NCI-H460 (cell line): Measurements from ENCODE around the gene SLC41A3. TPM values are rescaled to one million over a fixed set of nuclear protein-coding genes. Genes with fewer than 3 reads are reported as not detected.
A peak's percentile ranks its signal among the peaks of the same experiment; 100 is the strongest.

Experiments
- DNase-seq: peaks from one replicate; pipeline ENCODE4 v3.0.0-alpha.2; 2016; ENCODE audit warnings: low read depth; ENCODE audit errors: extremely low read depth
- polyA plus RNA-seq: library from polyadenylated mRNA; depleted of rRNA; stranded (reverse); fragments of >200 nt; gene quantifications from 2 replicates; pipeline ENCODE4 v1.2.3, GENCODE V29; 2014; cell fraction: nucleus; rRNA removed
- total RNA-seq: library from RNA; depleted of rRNA; stranded (reverse); fragments of >200 nt; shearing (Covaris generic); gene quantifications from 2 replicates; pipeline ENCODE4 v1.2.3, GENCODE V29; 2014; rRNA removed

The SLC41A3 gene
- 27.4 and 27.8 TPM in 2 replicates for total RNA-seq
- 43.0 and 66.5 TPM in 2 replicates for polyA plus RNA-seq

GRCh38 chr3:126083913-126084767 lies at the start of gene SLC41A3:
TSS of gene SLC41A3 (minus strand) at chr3:126084124. CDS start at chr3:126068219, 15,905 bp downstream.
- DNase-seq: peak; percentile 57

GRCh38 chr3:126133606-126134005 lies 49.7 kb upstream of the SLC41A3 start:
- no peak for DNase-seq

GRCh38 chr3:126132751-126133511 lies 49.0 kb upstream of the SLC41A3 start:
- DNase-seq: no peak

GRCh38 chr3:126131881-126132750 lies 48.2 kb upstream of the SLC41A3 start:
- no peak for DNase-seq

- DNase-seq: no peak
Observed at GRCh38 chr3:126130981-126131745, 47.2 kb upstream of the SLC41A3 start.

GRCh38 chr3:126130081-126130855 lies 46.3 kb upstream of the SLC41A3 start:
- no peak for DNase-seq

GRCh38 chr3:126129398-126129891 lies 45.5 kb upstream of the SLC41A3 start:
- no peak for DNase-seq

- no peak for DNase-seq
Observed at GRCh38 chr3:126128504-126129397, 44.8 kb upstream of the SLC41A3 start.

GRCh38 chr3:126127904-126128303 lies 44.0 kb upstream of the SLC41A3 start:
- no peak for DNase-seq

- DNase-seq: no peak
Observed at GRCh38 chr3:126127452-126127851, 43.5 kb upstream of the SLC41A3 start.

- DNase-seq: no peak
Observed at GRCh38 chr3:126126811-126127431, 43.0 kb upstream of the SLC41A3 start.

- no peak for DNase-seq
Observed at GRCh38 chr3:126126286-126126685, 42.4 kb upstream of the SLC41A3 start.

GRCh38 chr3:126125781-126126251 lies 41.9 kb upstream of the SLC41A3 start:
- DNase-seq: no peak

- no peak for DNase-seq
Observed at GRCh38 chr3:126125341-126125740, 41.4 kb upstream of the SLC41A3 start.

GRCh38 chr3:126124896-126125295 lies 41.0 kb upstream of the SLC41A3 start:
- DNase-seq: no peak

- DNase-seq: no peak
Observed at GRCh38 chr3:126124148-126124868, 40.4 kb upstream of the SLC41A3 start.

- DNase-seq: no peak
Observed at GRCh38 chr3:126121632-126122031, 37.7 kb upstream of the SLC41A3 start.
